ENCODE results near the gene COG2.
A peak's percentile ranks its signal among the peaks of the same experiment; 100 is the strongest.
"Not testable (repeated sequence)": the region's sequence is repeated elsewhere in the genome, so short reads cannot be mapped to it uniquely, and the experiment has no call there.

The COG2 gene

GRCh38 chr1:230642263-230642959 is at the start of gene COG2:
Gene COG2 (plus strand): TSS chr1:230642481. CDS start chr1:230642607, 126 bp downstream.
- peak; percentile 94 for DNase-seq (ENCODE audit: low spot score)

GRCh38 chr1:230592848-230593414 is 49.4 kb upstream of the COG2 start:
- DNase-seq (ENCODE audit: low spot score): no peak

DNA sequence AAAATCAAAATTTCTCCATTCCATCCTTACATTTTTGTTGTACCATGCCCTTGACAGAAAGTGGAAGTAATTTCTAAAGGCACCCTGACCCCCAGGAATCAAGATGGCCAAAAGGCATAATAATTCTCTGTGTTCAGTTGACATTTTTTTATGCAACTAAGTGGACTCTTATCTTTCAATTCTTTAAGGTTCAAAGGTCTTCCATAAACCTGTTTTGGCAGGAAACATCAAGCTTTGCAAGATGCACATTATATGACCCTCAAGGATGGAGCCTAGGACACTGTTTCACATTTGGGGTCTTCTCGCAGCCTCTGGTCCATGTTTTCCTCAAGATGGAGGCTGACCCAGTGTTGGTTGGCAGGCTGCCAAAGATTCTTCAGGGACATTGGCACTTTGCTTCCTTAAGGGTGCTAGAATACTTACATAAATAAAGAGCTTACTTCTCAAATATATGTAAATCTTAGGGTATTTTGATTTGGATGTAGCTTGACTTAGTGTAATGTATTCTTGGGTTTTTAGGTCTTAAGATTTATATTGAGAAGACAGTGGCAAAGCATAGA is 48.0 kb upstream of the COG2 start:
- no peak for DNase-seq (ENCODE audit: low spot score)

GRCh38 chr1:230595181-230595580 is 47.1 kb upstream of the COG2 start:
- peak; percentile 47 for DNase-seq (ENCODE audit: low spot score)

GRCh38 chr1:230596306-230596705 is 46.0 kb upstream of the COG2 start:
- DNase-seq (ENCODE audit: low spot score): no peak

- no peak for DNase-seq (ENCODE audit: low spot score)
Observed at GRCh38 chr1:230598745-230599144, 43.5 kb upstream of the COG2 start.

- DNase-seq (ENCODE audit: low spot score): peak; percentile 64
Observed at GRCh38 chr1:230599926-230600656, 42.2 kb upstream of the COG2 start.

DNA sequence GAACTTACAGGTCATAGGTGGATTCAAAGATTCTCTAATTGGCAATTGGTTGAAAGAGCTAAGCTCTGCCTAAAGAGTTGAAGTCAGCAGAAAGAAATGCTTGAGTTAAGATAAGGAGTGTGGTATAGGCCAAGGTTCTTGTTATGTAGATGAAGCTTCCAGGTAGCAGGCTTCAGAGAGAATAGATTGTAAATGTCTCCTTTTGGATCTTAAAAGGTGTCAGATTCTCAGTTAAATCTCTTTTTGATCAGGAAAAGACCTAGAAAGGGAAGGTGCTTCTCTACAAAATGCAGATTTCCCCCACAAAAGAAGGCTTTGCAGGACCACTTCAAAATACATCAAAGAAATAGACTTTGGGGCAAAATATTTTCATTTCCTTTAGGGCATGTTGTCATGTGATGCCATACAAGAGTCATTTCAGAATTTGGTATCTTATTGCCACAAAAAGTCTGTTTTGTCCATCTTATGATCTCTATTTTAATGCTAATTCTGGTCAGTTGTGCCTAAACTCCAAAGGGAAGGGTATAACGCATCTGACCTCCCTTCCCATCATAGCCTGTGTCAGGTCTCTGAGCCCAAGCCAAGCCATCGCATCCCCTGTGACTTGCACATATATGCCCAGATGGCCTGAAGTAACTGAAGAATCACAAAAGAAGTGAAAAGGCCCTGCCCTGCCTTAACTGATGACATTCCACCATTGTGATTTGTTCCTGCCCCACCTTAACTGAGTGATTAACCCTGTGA is 41.5 kb upstream of the COG2 start:
- DNase-seq (ENCODE audit: low spot score): not testable (repeated sequence)

GRCh38 chr1:230609208-230609607 is 33.1 kb upstream of the COG2 start:
- no peak for DNase-seq (ENCODE audit: low spot score)

- DNase-seq (ENCODE audit: low spot score): no peak
Observed at GRCh38 chr1:230610589-230610988, 31.7 kb upstream of the COG2 start.

DNA sequence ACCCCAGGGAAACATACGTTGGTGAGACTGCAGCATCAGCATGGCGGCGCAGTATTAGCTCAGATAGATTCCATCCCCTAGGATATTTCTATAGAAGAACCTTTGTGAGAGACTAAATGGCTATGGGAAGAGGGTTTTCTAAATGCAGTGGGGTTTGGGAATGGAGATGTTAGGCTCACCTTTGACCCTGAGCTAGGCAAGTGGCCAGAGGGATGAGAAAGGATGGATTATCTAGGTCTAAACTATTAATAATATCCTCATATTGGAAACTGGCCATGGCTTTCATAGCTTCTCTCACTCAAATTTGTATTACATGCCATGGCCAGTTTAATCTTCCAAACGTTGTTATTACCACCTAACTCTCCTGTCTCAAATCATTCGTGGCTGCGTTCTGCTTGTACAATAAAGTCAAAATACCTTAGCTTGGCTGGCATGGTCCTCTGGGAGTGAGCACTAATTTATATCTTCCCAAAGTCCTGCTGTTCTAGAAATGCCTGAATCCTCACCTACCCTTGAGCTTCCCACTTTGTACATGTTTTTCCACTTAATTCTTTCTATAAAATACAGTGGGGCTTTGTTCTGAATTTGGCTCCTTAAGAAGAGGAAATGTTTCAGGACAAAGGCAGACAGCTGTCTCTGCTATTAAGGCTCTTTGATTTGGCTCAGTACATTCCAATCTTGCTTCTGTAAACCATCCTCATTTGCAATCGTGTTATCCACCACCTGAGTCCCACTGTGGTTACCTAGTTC is 31.0 kb upstream of the COG2 start:
- no peak for DNase-seq (ENCODE audit: low spot score)

- DNase-seq (ENCODE audit: low spot score): no peak
Observed at GRCh38 chr1:230611878-230612235, 30.4 kb upstream of the COG2 start.

- DNase-seq (ENCODE audit: low spot score): no peak
Observed at GRCh38 chr1:230612651-230613050, 29.6 kb upstream of the COG2 start.

GRCh38 chr1:230614121-230614520 is 28.2 kb upstream of the COG2 start:
- no peak for DNase-seq (ENCODE audit: low spot score)

DNA sequence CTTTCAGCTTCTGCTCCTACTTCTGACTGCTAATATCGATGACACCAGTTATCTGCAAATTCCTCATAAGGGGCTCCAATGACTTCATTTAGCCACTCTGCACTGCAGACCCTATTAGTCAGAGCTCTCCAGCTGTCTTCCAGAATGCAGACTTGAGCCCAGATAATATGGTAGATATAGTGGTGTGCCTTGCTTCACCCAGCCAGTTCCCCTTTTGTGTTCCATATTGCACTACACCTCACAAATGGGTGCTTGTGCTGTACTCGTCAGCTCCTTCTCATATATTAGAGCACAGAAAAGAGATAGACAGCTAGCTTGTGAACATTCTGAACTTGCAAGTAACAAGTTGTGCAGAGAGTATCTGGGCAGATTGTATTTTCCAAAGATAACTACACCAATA is 23.7 kb upstream of the COG2 start:
- DNase-seq (ENCODE audit: low spot score): no peak

- no peak for DNase-seq (ENCODE audit: low spot score)
Observed at GRCh38 chr1:230620649-230621323, 21.5 kb upstream of the COG2 start.

DNA sequence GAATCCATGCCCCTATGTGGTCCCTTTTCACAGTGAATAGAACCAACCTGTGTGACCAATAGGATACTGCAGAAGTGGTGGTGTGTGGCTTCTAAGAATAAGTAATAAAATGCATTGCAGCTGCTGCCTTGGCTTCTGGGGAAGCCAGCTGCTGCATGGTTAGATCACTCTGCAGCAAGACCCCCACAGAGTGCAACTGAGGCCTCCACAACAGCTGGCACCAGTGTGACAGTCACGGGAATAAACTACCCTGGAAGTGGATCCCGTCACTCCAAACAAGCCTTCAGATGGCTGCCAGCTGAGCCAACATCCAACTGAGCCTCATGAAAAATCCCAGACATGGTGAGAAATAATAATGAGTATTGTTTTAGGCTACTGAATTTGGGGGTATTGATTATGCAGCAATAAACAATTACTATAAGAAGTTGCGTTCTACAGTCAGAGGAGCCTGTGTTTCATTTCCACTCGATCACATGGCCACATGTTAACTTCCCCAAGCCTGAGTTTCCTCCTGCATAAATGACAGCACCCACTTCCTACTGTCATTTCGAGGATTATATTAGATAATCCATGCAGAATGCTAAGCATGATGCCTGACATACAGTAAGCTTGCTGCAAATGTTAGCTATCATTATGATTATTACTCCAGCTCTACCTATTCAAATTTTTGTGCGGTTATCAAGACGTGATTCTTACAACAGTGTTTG is 20.8 kb upstream of the COG2 start:
- DNase-seq (ENCODE audit: low spot score): no peak

DNA sequence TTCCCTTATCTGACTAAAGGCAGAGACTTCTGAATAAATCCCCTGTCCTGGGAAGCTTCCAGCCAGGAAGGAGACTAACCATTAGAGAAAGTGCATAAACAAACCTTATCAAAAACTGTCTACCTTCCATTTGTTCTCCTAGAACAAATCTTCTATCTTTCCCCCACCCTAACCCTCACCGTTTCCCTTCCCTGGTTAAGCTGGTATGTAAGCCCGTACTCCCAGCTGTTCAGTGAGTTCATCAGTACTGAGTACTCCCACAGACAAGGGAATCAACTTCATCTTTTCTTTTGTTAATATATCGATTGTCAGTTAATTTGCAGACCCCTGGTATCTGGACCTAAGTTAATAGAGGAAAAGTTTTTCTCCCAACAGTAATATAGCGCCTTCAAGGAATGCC is 20.1 kb upstream of the COG2 start:
- no peak for DNase-seq (ENCODE audit: low spot score)

- DNase-seq (ENCODE audit: low spot score): no peak
Observed at GRCh38 chr1:230624097-230624713, 18.1 kb upstream of the COG2 start.

DNA sequence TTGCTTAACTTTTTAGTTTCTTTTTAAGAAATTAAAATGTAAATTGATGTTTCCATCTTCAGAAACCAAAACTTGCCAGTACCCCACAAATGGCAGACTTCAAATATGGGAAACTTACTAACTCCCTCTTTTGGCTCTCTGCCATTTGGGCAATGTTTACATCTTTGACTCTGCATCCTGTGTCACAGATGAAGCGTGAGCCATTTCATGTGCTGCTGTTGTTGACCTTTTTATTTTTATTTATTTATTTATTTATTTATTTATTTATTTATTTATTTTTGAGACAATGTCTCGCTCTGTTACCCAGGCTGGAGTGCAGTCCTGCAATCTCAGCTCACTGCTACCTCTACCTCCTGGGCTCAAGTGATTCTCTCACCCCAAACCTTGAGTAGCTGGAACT is 16.0 kb upstream of the COG2 start:
- no peak for DNase-seq (ENCODE audit: low spot score)

Data from kidney tubule cell (primary cell).